ENCODE data around the gene LAMB1. TPM values are rescaled to one million over a fixed set of nuclear protein-coding genes. Genes with fewer than 3 reads are reported as not detected.
A peak's percentile ranks its signal among the peaks of the same experiment; 100 is the strongest.

The LAMB1 gene
- total RNA-seq, 3 donors from 2014 or later: 82.0 to 165 (median 148) TPM

- no peak for ATAC-seq
- no peak for DNase-seq
- H3K9me3 ChIP-seq: no peaks in the 10 kb centered on the region
- no peaks in the 10 kb centered on the region for H3K36me3 ChIP-seq (ENCODE audit: low read depth)
- no peak for TF ChIP-seq CTCF (IDR thresholded peaks at IDR 0.05)
- peaks cover 31% of the 10 kb centered on the region for H3K4me1 ChIP-seq (ENCODE audit: low read depth)
- intact Hi-C loops (cut with DNase I, micrococcal nuclease): no loop called here
- no peak overlapping the region for H3K4me3 ChIP-seq
Observed at GRCh38 chr7:108007762-108008161, 4.8 kb upstream of the LAMB1 start.

GRCh38 chr7:108007261-108007660 lies 4.3 kb upstream of the LAMB1 start:
- Histone ChIP-seq H3K4me3 (no peak overlapping the region), H3K36me3 (ENCODE audit: low read depth) (no peaks in the 10 kb centered on the region), H3K9me3 (no peaks in the 10 kb centered on the region), H3K4me1 (ENCODE audit: low read depth) (peaks cover 29% of the 10 kb centered on the region)
- intact Hi-C loops (cut with DNase I, micrococcal nuclease): no loop called here
- no peak for TF ChIP-seq CTCF (IDR thresholded peaks at IDR 0.05)
- DNase-seq (no peak), ATAC-seq (no peak)

GRCh38 chr7:108004220-108005142 lies 1.5 kb upstream of the LAMB1 start:
- H3K36me3 ChIP-seq (ENCODE audit: low read depth): no peaks in the 10 kb centered on the region
- ATAC-seq: peak; percentile 25
- intact Hi-C loops (cut with DNase I, micrococcal nuclease): no loop called here

GRCh38 chr7:108003599-108003935 lies 606 bp upstream of the LAMB1 start:
- H3K9me3 ChIP-seq: no peaks in the 10 kb centered on the region
- DNase-seq: no peak
- H3K4me3 ChIP-seq: peak overlapping the region; percentile 52
- intact Hi-C loops (cut with DNase I, micrococcal nuclease): no loop called here
- ATAC-seq: no peak
- TF ChIP-seq CTCF (IDR thresholded peaks at IDR 0.05): no peak
- H3K36me3 ChIP-seq (ENCODE audit: low read depth): no peaks in the 10 kb centered on the region
- H3K4me1 ChIP-seq (ENCODE audit: low read depth): peaks cover 18% of the 10 kb centered on the region

More at GRCh38 chr7:108004220-108005142, 1.5 kb upstream of the LAMB1 start:
- Histone ChIP-seq H3K9me3 (no peaks in the 10 kb centered on the region), H3K4me1 (ENCODE audit: low read depth) (peaks cover 18% of the 10 kb centered on the region), H3K4me3 (no peak overlapping the region)
- DNase-seq: peak in 1 of 3 donors; percentile 45
- TF ChIP-seq CTCF (IDR thresholded peaks at IDR 0.05): no peak

GRCh38 chr7:108001764-108002725 lies 916 bp downstream of the LAMB1 start:
- peak in 2 of 3 donors; percentile 58 to 66 for DNase-seq
- Histone ChIP-seq H3K36me3 (ENCODE audit: low read depth) (no peaks in the 10 kb centered on the region), H3K9me3 (no peaks in the 10 kb centered on the region), H3K4me1 (ENCODE audit: low read depth) (peaks cover 22% of the 10 kb centered on the region), H3K4me3 (peak overlapping the region; percentile 52)
- peak; percentile 34 for ATAC-seq
- TF ChIP-seq CTCF (IDR thresholded peaks at IDR 0.05): no peak
- intact Hi-C loops (cut with DNase I, micrococcal nuclease): no loop called here
